ENCODE results near the gene SLC39A10. TPM values are rescaled to one million over a fixed set of nuclear protein-coding genes. Genes with fewer than 3 reads are reported as not detected.

The SLC39A10 gene
- total and polyA plus RNA-seq, 10 of the 15 experiments (the other 5 are each of a cell fraction or from before 2014, with no cell fraction given): 2.0 to 23.6 (median 7.9) TPM

DNA sequence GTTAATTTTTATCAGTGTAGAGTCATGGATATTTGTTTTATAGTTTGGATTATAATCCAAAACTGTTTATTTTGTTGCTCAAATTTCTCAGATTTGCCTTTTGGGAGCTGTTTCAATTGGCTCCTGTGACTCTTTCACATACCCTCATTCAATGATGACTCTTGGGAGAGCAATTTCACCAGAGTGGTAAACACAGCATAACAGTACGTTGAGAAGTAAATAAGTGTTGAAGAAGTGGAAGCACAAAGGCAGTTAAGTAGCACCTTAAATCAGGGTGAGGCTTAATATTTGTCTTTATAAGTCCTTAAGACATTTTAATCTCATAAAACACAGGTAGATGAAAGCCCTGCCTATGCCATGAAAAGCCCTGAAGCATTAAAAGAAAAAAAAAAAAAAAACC lies 17.1 kb upstream of the SLC39A10 start:
- ChIA-PET RAD21 (ENCODE audit: unreplicated experiment) (interaction anchor here (0.7 kb wide), 1 partner anchor 307 kb away, joined by 3 read pairs; no protein-coding TSS in a partner anchor), CTCF (no interaction called here), SMC1A (ENCODE audit: uncharacterized antibody, unreplicated experiment) (no interaction called here), POLR2A (no interaction called here)
- no peaks in the 10 kb centered on the region for H3K27me3 ChIP-seq (replicated peaks in 1 of 2; ENCODE audit: control insufficient read depth in 2 of 2, insufficient read depth in 2 of 2, low read length in 1 of 2)
- H3K4me2 ChIP-seq (ENCODE audit: control insufficient read depth, insufficient read depth): no peak overlapping the region
- H2AFZ ChIP-seq (ENCODE audit: control insufficient read depth, low read depth, low read length): no peak overlapping the region
- DNase-seq (ENCODE audit: low read depth, low spot score) (no peak), ATAC-seq (no peak), FAIRE-seq (no peak)
- H3K9me3 ChIP-seq (replicated peaks; ENCODE audit: control insufficient read depth, insufficient read depth, low read length): no peaks in the 10 kb centered on the region; the same call in 2 of the 3 replicates
- TF ChIP-seq SUPT20H (IDR thresholded peaks at IDR 0.05; ENCODE audit: borderline replicate concordance, control insufficient read depth, low read depth, low read length): no peak
- TF ChIP-seq, protein P1, sequence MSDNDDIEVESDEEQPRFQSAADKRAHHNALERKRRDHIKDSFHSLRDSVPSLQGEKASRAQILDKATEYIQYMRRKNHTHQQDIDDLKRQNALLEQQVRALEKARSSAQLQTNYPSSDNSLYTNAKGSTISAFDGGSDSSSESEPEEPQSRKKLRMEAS (IDR thresholded peaks at IDR 0.05; ENCODE audit: low read depth, low read length): no peak
- TF ChIP-seq NFXL1 (IDR thresholded peaks at IDR 0.05; ENCODE audit: borderline replicate concordance): no peak
- TF ChIP-seq ZNF24 (IDR thresholded peaks at IDR 0.05): no peak
- TF ChIP-seq MYB (IDR thresholded peaks at IDR 0.05; ENCODE audit: borderline replicate concordance, low read depth, low read length): no peak
- no peak for TF ChIP-seq HDGF (IDR thresholded peaks at IDR 0.05)
- TF ChIP-seq NR2C2 (IDR thresholded peaks at IDR 0.05; ENCODE audit: borderline replicate concordance, control insufficient read depth, insufficient read length, low read depth): no peak
- no peak for TF ChIP-seq LARP7 (IDR thresholded peaks at IDR 0.05)
- TF ChIP-seq SUZ12 (IDR thresholded peaks at IDR 0.05; ENCODE audit: unreplicated experiment): no peak
- no peak for TF ChIP-seq STAT1 (conservative IDR thresholded peaks at IDR 0.05)
- no peak for TF ChIP-seq KLF5 (IDR thresholded peaks at IDR 0.05; ENCODE audit: partially characterized antibody)
- no peaks in the 10 kb centered on the region for H3K36me3 ChIP-seq (ENCODE audit: control insufficient read depth in 2 of 2, insufficient read depth in 2 of 2, low read length in 1 of 2)
- BruUV-seq (replicated peaks): no TSS peak
- WGBS (ENCODE audit: insufficient coverage, insufficient replicate concordance, low lambda C conversion rate, missing lambda C conversion rate): 67% methylated on average over 1 of the region's 1 CpG
- H3K27ac ChIP-seq (ENCODE audit: control insufficient read depth, insufficient read depth): no peak overlapping the region
- no peaks in the 10 kb centered on the region for H4K20me1 ChIP-seq (ENCODE audit: control insufficient read depth, insufficient read depth)
- no peaks in the 10 kb centered on the region for H3K79me2 ChIP-seq (ENCODE audit: control insufficient read depth, insufficient read depth, low read length)
- in situ Hi-C loops (cut with MboI): no loop called here
- intact Hi-C loops (cut with micrococcal nuclease; ENCODE audit: unreplicated experiment): no loop called here
- no peak overlapping the region for H3K4me3 ChIP-seq
- H3K9ac ChIP-seq (ENCODE audit: control insufficient read depth, insufficient read depth, low read length): no peak overlapping the region
- H3K4me1 ChIP-seq (ENCODE audit: control insufficient read depth, insufficient read depth, low read length): no peaks in the 10 kb centered on the region

Measured in GM12878 (cell line).